Testis (tissue), 2 donors: Measurements from ENCODE around the gene LARGE1.

Experiments
- CTCF ChIP-seq, 3 experiments: fragments of 450-650 bp in 2 of 3; fragments of 200-600 bp in 1 of 3; sonication (generic) in 1 of 3; IDR thresholded peaks; one replicate each; pipeline ENCODE4 v1.5.1; 2016 to 2019; ENCODE audit warnings: antibody characterized with exemption in 3 of 3, mild to moderate bottlenecking in 2 of 3, moderate library complexity in 1 of 3
- POLR2A ChIP-seq: fragments of 450-650 bp; IDR thresholded peaks from one replicate; pipeline ENCODE4 v1.6.1; 2017; ENCODE audit warnings: antibody characterized with exemption, mild to moderate bottlenecking, moderate library complexity

- no peak for TF ChIP-seq CTCF (IDR thresholded peaks at IDR 0.05)
- no peak for TF ChIP-seq POLR2A
These were observed 81.6 kb downstream of the LARGE1 start for GRCh38 chr22:33838644-33839043.
